ENCODE measurements around the gene ZAP70. TPM values are rescaled to one million over a fixed set of nuclear protein-coding genes. Genes with fewer than 3 reads are reported as not detected.

ZAP70 gene
- total RNA-seq, 2 donors from 2014 or later: 3.4 to 5.3 TPM

DNA sequence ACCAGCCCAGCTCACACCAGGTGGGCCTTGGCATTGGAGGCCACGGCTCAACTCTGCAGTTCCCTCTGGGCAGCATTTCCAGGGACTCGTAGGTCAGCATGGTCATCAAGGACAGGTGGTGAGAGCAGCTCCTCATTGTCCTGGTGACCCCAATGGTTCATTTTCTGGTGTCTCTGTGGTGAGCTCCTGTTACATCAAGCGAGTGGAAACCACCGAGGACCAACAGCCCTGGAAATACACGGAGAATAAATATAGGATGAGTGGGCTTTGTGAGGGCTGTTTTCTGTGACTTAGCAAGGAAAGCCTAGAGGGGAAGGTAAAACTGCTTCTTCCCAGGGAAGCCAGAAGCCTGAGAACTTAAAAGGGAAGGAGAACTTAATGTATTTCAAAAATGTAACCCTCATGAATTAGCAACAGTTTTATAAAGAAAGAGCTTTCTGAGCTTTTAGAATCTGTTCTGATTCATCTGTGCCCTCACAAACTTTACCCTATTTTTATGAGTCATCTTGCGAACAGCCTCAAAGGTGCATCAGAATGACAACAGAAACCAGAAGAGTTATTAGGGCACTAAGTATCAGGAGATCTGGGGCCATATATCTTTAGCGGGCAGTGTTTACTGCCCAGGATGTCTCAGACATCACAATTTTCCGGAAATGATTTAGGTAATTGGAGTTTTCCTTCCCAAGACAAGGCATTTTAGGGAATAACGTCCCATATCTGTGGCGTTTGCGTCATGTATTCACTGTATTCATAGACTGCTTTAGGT is 25.1 kb upstream of the ZAP70 start:
- Histone ChIP-seq H3K4me1 (ENCODE audit: control insufficient read depth in 1 of 2, low read depth in 2 of 2) (no peaks in the 10 kb centered on the region), H3K36me3 (no peaks in the 10 kb centered on the region), H3K27ac (no peak overlapping the region), H3K27me3 (replicated peaks; ENCODE audit: insufficient read depth) (no peaks in the 10 kb centered on the region), H3K9me3 (no peaks in the 10 kb centered on the region), H3K4me3 (no peak overlapping the region)
- TF ChIP-seq, protein P1, sequence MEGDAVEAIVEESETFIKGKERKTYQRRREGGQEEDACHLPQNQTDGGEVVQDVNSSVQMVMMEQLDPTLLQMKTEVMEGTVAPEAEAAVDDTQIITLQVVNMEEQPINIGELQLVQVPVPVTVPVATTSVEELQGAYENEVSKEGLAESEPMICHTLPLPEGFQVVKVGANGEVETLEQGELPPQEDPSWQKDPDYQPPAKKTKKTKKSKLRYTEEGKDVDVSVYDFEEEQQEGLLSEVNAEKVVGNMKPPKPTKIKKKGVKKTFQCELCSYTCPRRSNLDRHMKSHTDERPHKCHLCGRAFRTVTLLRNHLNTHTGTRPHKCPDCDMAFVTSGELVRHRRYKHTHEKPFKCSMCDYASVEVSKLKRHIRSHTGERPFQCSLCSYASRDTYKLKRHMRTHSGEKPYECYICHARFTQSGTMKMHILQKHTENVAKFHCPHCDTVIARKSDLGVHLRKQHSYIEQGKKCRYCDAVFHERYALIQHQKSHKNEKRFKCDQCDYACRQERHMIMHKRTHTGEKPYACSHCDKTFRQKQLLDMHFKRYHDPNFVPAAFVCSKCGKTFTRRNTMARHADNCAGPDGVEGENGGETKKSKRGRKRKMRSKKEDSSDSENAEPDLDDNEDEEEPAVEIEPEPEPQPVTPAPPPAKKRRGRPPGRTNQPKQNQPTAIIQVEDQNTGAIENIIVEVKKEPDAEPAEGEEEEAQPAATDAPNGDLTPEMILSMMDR (IDR thresholded peaks at IDR 0.05): no peak
- DNase-seq (ENCODE audit: low spot score) (no peak), ATAC-seq (ENCODE audit: insufficient number of reproducible peaks, low FRiP score, low read depth) (no peak)

- TF ChIP-seq, protein P1 (IDR thresholded peaks at IDR 0.05): no peak
- no peaks in the 10 kb centered on the region for H3K9me3 ChIP-seq
- no peak overlapping the region for H3K27ac ChIP-seq
- ATAC-seq (ENCODE audit: insufficient number of reproducible peaks, low FRiP score, low read depth) (no peak), DNase-seq (ENCODE audit: low spot score) (no peak)
- no peaks in the 10 kb centered on the region for H3K27me3 ChIP-seq (replicated peaks; ENCODE audit: insufficient read depth)
- no peaks in the 10 kb centered on the region for H3K36me3 ChIP-seq
- no peaks in the 10 kb centered on the region for H3K4me1 ChIP-seq (ENCODE audit: control insufficient read depth in 1 of 2, low read depth in 2 of 2)
- H3K4me3 ChIP-seq: no peak overlapping the region
These were observed 22.2 kb upstream of the ZAP70 start for GRCh38 chr2:97691166-97691565.

DNA sequence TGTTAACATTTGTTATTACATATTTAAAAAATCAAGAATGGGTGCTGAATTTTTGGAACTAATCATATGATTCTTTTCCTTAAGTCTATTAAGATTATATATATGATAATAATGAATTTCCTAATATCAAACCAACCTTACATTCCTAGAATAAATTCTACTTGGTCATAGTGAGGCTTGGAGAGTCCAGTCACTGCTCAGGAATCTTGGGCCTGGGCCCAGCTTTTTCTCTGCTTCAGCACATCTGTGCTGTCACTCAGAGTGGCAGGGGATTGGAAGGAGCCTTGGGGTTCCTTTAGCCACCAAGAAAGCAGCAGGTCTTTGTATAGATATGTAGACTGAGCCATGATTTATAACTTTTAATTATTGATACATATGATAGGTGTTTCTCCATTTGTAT is 19.9 kb upstream of the ZAP70 start:
- Histone ChIP-seq H3K9me3 (no peaks in the 10 kb centered on the region), H3K4me3 (no peak overlapping the region), H3K27me3 (replicated peaks; ENCODE audit: insufficient read depth) (no peaks in the 10 kb centered on the region), H3K27ac (no peak overlapping the region), H3K36me3 (no peaks in the 10 kb centered on the region), H3K4me1 (ENCODE audit: control insufficient read depth in 1 of 2, low read depth in 2 of 2) (no peaks in the 10 kb centered on the region)
- DNase-seq (ENCODE audit: low spot score) (no peak), ATAC-seq (ENCODE audit: insufficient number of reproducible peaks, low FRiP score, low read depth) (no peak)
- TF ChIP-seq, protein P1 (IDR thresholded peaks at IDR 0.05): no peak

DNA sequence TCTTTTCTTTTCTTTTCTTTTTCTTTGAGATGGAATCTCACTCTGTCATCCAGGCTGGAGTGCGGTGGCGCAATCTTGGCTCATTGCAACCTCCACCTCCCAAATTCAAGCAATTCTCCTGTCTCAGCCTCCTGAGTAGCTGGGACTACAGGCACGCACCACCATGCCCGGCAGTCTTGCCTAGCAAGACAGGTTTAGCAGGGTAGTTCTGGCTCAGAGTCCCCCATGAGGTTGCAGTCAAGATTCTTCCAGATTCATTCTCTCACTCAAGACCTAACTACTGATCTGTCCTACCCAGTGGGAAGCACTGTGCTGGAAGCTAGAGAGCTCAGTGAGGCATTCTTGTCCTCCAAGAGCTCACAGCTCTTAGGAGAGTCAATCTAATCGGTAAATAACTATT is 17.6 kb upstream of the ZAP70 start:
- Histone ChIP-seq H3K27ac (no peak overlapping the region), H3K4me1 (ENCODE audit: control insufficient read depth in 1 of 2, low read depth in 2 of 2) (no peaks in the 10 kb centered on the region), H3K9me3 (no peaks in the 10 kb centered on the region), H3K36me3 (no peaks in the 10 kb centered on the region), H3K27me3 (replicated peaks; ENCODE audit: insufficient read depth) (no peaks in the 10 kb centered on the region), H3K4me3 (no peak overlapping the region)
- no peak for DNase-seq (ENCODE audit: low spot score)
- ATAC-seq (ENCODE audit: insufficient number of reproducible peaks, low FRiP score, low read depth): no peak
- TF ChIP-seq, protein P1 (IDR thresholded peaks at IDR 0.05): no peak

GRCh38 chr2:97697252-97698235 is 15.8 kb upstream of the ZAP70 start:
- TF ChIP-seq, protein P1 (IDR thresholded peaks at IDR 0.05): peak; percentile 94
- peak overlapping the region; percentile 41 for H3K4me3 ChIP-seq
- no peak for ATAC-seq (ENCODE audit: insufficient number of reproducible peaks, low FRiP score, low read depth)
- H3K4me1 ChIP-seq (ENCODE audit: control insufficient read depth in 1 of 2, low read depth in 2 of 2): no peaks in the 10 kb centered on the region
- H3K27me3 ChIP-seq (replicated peaks; ENCODE audit: insufficient read depth): no peaks in the 10 kb centered on the region
- no peaks in the 10 kb centered on the region for H3K9me3 ChIP-seq
- DNase-seq (ENCODE audit: low spot score): peak; percentile 61
- H3K36me3 ChIP-seq: no peaks in the 10 kb centered on the region
- no peak overlapping the region for H3K27ac ChIP-seq
